Psoas muscle (tissue), 8 donors: ENCODE measurements around the gene JAK3. TPM values are rescaled to one million over a fixed set of nuclear protein-coding genes. Genes with fewer than 3 reads are reported as not detected.
"Not testable (repeated sequence)": the region's sequence is repeated elsewhere in the genome, so short reads cannot be mapped to it uniquely, and the experiment has no call there.

ENCODE experiments used
- ATAC-seq, 4 donors: fragments of 200-7000 bp; cut with Tn5 transposase; one replicate each; pipeline ENCODE4 v1.9.1; 2020; ENCODE audit warnings: moderate library complexity in 3 of 4, mild to moderate bottlenecking in 2 of 4
- DNase-seq, 2 donors: peaks; one replicate each; pipeline ENCODE4 v3.0.0-alpha.2; 2020
- H3K27ac ChIP-seq: fragments of 200-600 bp; one replicate; pipeline ENCODE4 v1.8.0; 2022
- H3K27me3 ChIP-seq, 3 donors: fragments of 200-600 bp in 1 of 3; one replicate each; pipeline versions ENCODE4 v1.6.1 to v1.8.0; 2013 to 2022; ENCODE audit warnings: low read length in 2 of 3, mild to moderate bottlenecking in 2 of 3, moderate library complexity in 1 of 3; ENCODE audit not compliant: insufficient read depth in 3 of 3
- H3K36me3 ChIP-seq, 2 donors: fragments of 200-600 bp in 1 of 2; one replicate each; pipeline versions ENCODE4 v1.6.1 to v1.8.0; 2013 to 2022; ENCODE audit warnings: low read depth in 1 of 2, mild to moderate bottlenecking in 1 of 2, moderate library complexity in 1 of 2; ENCODE audit not compliant: insufficient read depth in 1 of 2
- H3K4me1 ChIP-seq: fragments of 200-600 bp; one replicate; pipeline ENCODE4 v1.8.0; 2022
- H3K4me3 ChIP-seq: fragments of 200-600 bp; one replicate; pipeline ENCODE4 v1.8.0; 2022; ENCODE audit warnings: mild to moderate bottlenecking
- H3K9me3 ChIP-seq: fragments of 200-600 bp; one replicate; pipeline ENCODE4 v1.8.0; 2022
- WGBS, 3 donors: extraction: QIAGEN DNeasy Blood & Tissue Kit; methylation state at CpG; one replicate each; pipeline versions ENCODE4 v1.1.6 to v1.1.7; 2013; 5-methylcytosine and 5-hydroxymethylcytosine counted together
- intact Hi-C, 2 donors: fragments of 100-400 bp; cut with DNase I; formaldehyde crosslinking; loops; one replicate each; pipeline versions ENCODE4 v1.11.0 to v1.14.2; 2022
- polyA plus RNA-seq, 3 donors: library from polyadenylated mRNA; stranded (reverse); fragments of 200-250 nt; gene quantifications; one replicate each; pipeline ENCODE4 v1.2.3, GENCODE V29; 2013
- total RNA-seq, 4 donors: library from RNA; stranded (reverse); fragmentation: NEBNext Ultra II Directional in 2 of 4; extraction: Animal tissue kit (Norgen Biotek cat#: 25700) in 2 of 4; gene quantifications; one replicate each; pipeline versions ENCODE4 v1.2.1 to v1.2.4, GENCODE V29; 2021 to 2023
- TF ChIP-seq, protein P1 (sequence below): fragments of 200-600 bp; IDR thresholded peaks from one replicate; pipeline ENCODE4 v1.8.0; 2022; ENCODE audit warnings: antibody characterized with exemption
- donor health status: healthy with polysubstance abuse.
- donor health status: DM: no; HTN: no; CAD: no; lungs with moderate emphysema.
- donor health status: Bipolar disorder and iron deficiency.
- donor health status: healthy.
- donor health status: DM: yes; HTN: yes; CAD: no.
- donor health status: DM: no; HTN: no; CAD: no.
- donor health status: DM: no; HTN: no; CAD: no.
- donor health status: DM: yes; HTN: yes; CAD: no.

JAK3 gene
- total and polyA plus RNA-seq, 7 donors, result 0.17 to 4.0 (median 0.95) TPM

DNA sequence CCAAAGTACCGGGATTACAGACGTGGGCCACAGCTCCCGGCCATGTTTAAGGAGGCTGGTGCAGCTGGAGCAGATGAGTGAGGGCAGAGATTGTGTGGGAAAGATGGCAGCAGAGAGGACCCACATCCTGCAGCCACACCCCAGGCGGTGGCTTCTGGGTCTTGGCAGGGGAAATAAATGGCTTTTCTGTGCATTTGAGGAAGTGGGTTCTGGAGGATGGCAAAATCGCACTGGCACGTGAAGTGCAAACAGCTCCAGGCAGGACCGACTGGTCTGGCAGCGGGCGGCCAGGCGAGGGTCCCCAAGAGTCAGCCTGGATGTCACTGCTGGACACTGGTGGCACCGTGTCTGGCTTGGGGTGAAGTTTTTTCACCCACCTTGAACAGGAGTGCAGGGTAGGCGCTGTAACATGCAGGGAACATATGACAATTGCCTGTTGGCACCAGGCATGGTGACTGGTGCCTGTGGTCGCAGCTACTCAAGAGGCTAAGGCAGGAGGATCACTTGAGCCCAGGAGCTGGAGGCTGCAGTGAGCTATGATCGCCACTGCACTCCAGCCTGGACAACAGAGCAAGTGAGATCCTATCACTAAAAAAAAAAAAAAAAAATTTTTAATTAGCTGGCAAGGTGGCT, 44.4 kb downstream of the JAK3 start:
- Histone ChIP-seq H3K4me1 (no peaks in the 10 kb centered on the region), H3K36me3 (no peaks in the 10 kb centered on the region), H3K9me3 (no peaks in the 10 kb centered on the region), H3K4me3 (no peak overlapping the region), H3K27ac (no peak overlapping the region), H3K27me3 (peaks cover 0 to 16% (median 5%) of the 10 kb centered on the region in 3 donors)
- WGBS, 3 donors, result 62 to 67% (median 67%) methylated on average over 14 of the region's 14 CpGs
- TF ChIP-seq, protein P1, sequence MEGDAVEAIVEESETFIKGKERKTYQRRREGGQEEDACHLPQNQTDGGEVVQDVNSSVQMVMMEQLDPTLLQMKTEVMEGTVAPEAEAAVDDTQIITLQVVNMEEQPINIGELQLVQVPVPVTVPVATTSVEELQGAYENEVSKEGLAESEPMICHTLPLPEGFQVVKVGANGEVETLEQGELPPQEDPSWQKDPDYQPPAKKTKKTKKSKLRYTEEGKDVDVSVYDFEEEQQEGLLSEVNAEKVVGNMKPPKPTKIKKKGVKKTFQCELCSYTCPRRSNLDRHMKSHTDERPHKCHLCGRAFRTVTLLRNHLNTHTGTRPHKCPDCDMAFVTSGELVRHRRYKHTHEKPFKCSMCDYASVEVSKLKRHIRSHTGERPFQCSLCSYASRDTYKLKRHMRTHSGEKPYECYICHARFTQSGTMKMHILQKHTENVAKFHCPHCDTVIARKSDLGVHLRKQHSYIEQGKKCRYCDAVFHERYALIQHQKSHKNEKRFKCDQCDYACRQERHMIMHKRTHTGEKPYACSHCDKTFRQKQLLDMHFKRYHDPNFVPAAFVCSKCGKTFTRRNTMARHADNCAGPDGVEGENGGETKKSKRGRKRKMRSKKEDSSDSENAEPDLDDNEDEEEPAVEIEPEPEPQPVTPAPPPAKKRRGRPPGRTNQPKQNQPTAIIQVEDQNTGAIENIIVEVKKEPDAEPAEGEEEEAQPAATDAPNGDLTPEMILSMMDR, result no peak
- intact Hi-C loops, result no loop called here
- peak in 1 of 2 donors; percentile 31 for DNase-seq
- no peak for ATAC-seq

- peaks cover 0 to 21% (median 5%) of the 10 kb centered on the region in 3 donors for H3K27me3 ChIP-seq
- no peaks in the 10 kb centered on the region for H3K9me3 ChIP-seq
- intact Hi-C loops, result no loop called here
- no peak overlapping the region for H3K4me3 ChIP-seq
- H3K27ac ChIP-seq, result no peak overlapping the region
- ATAC-seq (no peak), DNase-seq (no peak)
- no peaks in the 10 kb centered on the region for H3K36me3 ChIP-seq
- WGBS, 3 donors, result 53 to 59% (median 53%) methylated on average over 12 of the region's 12 CpGs
- TF ChIP-seq, protein P1, result no peak
- no peaks in the 10 kb centered on the region for H3K4me1 ChIP-seq
Observed at GRCh38 chr19:17802137-17802858, 45.5 kb downstream of the JAK3 start.

DNA sequence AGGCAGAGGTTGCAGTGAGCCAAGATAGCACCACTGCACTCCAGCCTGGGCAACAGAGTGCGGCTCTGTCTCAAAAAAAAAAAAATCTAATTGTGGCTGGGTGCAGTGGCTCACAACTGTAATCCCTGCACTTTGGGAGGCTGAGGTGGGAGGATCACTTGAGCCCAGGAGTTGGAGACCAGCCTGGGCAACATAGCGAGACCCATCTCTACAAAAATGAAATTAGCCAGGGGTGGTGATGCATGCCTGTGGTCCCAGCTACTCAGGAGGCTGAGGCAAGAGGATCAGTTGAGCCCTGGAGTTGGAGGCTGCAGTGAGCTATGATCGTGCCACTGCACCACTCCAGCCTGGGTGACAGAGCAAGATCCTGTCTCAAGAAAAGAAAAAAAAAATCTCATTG, 49.2 kb downstream of the JAK3 start:
- H3K4me3 ChIP-seq, H3K27ac ChIP-seq, H3K4me1 ChIP-seq, H3K9me3 ChIP-seq, ATAC-seq, intact Hi-C loops, DNase-seq, H3K36me3 ChIP-seq: not testable (repeated sequence)
- H3K27me3 ChIP-seq, result peaks cover 0 to 55% (median 17%) of the 10 kb centered on the region in 3 donors
- WGBS, 3 donors, result 72 to 79% (median 77%) methylated on average over 3 of the region's 3 CpGs

DNA sequence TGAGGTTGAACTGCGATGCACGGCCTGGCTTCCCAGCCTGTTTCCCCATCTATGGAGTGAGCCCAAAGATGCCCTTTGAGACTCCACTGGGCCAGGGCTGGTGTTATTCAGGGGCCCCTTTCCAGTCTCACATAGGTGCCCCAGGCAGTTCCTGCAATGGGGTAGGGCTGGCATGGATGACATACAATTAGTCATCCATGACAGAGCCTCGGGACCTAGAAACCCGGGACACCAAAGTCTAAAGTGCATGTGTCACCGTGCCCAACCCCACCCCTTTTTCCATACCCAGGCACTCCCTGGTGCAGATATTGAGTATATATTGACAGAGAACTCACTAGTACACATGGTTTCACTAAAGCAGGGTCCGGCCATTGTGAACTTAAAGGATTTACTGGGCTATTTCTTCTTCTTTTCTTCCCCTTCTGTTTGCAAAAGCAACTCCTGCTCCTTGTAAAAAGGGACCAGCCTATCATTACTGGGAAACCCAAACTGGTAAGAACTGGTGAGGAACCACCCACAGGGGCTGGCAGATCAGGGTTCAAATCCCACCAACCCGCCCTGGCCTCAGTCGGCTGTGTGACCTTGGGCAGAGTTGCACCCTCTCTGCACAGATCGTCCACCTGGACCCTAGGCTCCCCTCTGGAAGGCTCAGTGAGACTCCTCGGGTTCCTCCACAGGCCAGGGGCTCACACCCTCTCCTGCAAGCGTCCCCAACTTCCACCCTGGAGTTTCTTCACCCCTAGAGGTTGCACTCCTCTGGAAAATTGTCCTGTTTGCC, 50.2 kb downstream of the JAK3 start:
- DNase-seq (no peak), ATAC-seq (no peak)
- Histone ChIP-seq H3K36me3 (no peaks in the 10 kb centered on the region), H3K4me3 (no peak overlapping the region), H3K4me1 (no peaks in the 10 kb centered on the region), H3K9me3 (no peaks in the 10 kb centered on the region), H3K27ac (no peak overlapping the region), H3K27me3 (peaks cover 0 to 59% (median 18%) of the 10 kb centered on the region in 3 donors)
- intact Hi-C loops, result no loop called here
- TF ChIP-seq, protein P1, result no peak
- 46 to 55% (median 50%) methylated on average over 11 of the region's 11 CpGs for WGBS, 3 donors

- Histone ChIP-seq H3K9me3 (no peaks in the 10 kb centered on the region), H3K27me3 (peaks cover 0 to 59% (median 17%) of the 10 kb centered on the region in 3 donors), H3K27ac (no peak overlapping the region), H3K36me3 (no peaks in the 10 kb centered on the region), H3K4me1 (no peaks in the 10 kb centered on the region), H3K4me3 (no peak overlapping the region)
- WGBS, 3 donors, result 47 to 71% (median 62%) methylated on average over 1 of the region's 1 CpG
- DNase-seq, result no peak
- no peak for ATAC-seq
- intact Hi-C loops, result no loop called here
- TF ChIP-seq, protein P1, result no peak
Observed at GRCh38 chr19:17796838-17797423, 50.9 kb downstream of the JAK3 start.
